GM21723 (cell line): ENCODE measurements around the gene ZNF236.
A peak's percentile ranks its signal among the peaks of the same experiment; 100 is the strongest.

Experiments used
- ATAC-seq: cut with Tn5 transposase; IDR thresholded peaks from one replicate; pipeline ENCODE4 v1.9.1; 2021; ENCODE audit warnings: mild to moderate bottlenecking, moderate library complexity; ENCODE audit not compliant: unreplicated experiment

ZNF236 gene

DNA sequence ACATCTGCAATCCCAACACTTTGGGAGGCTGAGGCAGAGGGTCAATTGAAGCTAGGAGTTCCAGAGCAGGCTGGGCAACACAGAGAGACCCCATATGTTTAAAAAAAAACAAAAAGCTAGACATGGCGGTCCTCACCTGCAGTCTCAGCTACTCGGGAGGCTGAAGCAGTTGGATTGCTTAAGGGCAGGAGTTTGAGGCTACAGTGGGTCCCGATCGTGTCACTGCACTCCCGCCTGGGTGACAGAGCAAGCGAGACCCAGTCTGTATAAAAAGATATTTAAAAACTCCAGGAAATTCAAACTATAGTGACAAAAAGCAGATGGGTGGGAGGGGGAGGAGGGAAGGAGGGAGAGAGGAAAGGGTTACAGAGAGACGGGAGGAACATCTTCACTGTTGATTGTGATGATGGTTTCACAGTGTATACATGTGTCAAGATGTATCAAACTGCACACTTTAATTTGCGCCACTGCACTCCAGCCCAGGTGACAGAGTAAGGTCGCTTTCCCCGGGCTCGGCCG is 942 bp upstream of the ZNF236 start:
- ATAC-seq, result no peak

GRCh38 chr18:76821875-76822505 is 367 bp upstream of the ZNF236 start:
- ATAC-seq, result peak; percentile 46

GRCh38 chr18:76823161-76823538 is 793 bp downstream of the ZNF236 start:
- no peak for ATAC-seq

DNA sequence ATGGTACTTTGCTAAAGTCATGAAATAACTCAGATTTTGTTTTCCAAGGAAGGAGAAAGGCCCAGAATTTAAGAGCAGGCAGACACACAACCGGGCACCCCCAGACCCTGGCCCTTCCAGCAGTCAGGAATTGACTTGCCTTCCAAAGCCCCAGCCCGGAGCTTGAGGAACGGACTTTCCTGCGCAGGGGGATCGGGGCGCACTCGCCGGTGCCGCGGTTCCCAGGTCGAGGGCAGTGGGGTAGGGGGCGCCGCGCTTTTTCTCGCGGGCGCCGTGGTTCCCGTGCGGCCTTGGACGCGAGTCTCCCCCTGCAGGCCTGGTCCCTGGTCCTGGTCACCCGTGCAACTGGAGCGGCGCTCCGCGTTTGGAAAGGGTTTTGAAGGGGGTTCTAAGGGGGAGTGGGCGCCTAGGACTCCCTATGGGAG is 1.2 kb downstream of the ZNF236 start:
- ATAC-seq, result no peak

DNA sequence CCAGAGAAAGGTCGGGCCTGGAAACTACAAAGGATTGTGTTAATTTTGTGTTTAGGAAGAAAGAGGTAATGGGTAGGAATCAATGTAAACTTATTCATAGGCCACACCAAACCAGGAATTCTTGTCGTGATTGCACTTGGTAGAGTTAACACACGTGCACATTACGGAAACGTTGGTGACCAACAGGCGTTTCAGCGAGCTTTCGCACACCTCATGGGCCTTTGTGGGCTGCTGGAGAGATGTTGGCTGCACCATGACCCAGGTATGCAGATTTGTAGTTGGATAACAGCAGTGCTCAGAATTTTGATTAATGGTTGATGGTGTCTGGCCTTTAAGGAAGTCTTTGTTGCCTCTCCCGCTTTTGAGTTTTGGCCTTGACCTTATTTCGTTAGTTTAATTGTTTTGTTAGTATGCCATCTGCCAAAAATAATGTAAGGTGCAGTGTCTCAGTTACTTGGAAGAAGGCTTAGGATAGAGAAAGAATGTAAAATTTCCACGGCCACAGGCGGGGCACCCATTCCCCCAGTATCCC is 1.9 kb downstream of the ZNF236 start:
- no peak for ATAC-seq

- ATAC-seq, result no peak
Measured at GRCh38 chr18:76824754-76825153, 2.4 kb downstream of the ZNF236 start.

DNA sequence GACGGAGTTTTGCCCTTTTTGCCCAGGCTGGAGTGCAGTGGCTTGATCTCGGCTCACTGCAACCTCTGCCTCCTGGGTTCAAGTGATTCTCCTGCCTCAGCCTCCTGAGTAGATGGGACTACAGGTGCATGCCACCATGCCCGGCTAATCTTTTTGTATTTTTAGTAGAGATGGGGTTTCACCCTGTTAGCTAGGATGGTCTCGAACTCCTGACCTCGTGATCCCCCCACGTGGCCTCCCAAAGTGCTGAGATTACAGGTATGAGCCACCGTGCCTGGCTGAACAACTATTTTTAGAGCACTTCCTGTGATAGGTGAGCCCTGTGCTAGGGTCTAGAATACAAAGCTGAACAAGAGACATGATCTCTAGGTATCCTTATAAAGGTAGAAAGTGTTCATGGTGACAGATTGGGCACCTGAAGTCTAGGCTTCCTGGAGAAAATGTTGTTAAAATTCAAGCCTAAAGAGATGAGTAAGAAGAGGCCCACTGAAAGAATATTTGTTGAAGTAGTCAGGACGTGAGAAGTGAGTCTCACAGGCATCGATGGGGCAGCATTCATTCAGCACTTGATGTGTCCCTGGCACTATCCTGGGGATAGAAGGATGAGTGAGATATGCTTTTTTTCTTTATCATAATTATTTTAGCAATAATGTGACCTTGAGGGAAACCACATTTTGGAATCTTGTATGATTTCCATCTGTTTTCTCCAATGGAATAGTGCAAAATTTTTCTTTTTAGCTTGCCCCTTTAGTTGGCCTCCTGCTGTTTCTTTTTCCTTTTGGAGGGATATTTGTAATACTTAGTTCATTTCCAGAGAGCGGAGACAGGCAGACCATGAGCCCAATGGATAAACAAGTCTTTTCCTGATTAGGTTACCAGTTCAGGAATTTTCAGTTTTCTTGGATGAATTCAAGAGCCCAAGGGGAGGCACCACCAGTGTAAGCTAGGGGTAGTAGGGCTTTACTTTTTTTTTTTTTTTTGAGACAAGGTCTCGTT is 5.1 kb downstream of the ZNF236 start:
- no peak for ATAC-seq

GRCh38 chr18:76834379-76834778 is 12.0 kb downstream of the ZNF236 start:
- ATAC-seq, result no peak

DNA sequence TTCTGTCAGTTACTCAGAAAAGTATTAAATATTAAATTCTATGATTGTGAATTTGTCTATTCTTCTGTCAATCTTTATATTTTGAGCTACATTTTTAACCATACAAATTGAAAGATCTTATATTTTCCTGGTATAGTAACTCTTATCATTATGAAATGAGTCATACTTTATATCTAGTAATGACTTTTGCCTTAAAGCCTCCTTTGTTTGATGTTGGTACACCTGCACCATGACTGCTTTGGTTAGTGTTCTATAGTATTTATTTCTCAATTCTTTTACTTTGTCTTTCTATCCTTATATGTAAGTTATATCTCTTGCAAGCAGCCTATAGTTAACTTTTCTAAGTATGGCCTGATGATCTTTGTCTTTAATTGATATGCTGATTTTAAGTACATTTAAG is 13.0 kb downstream of the ZNF236 start:
- no peak for ATAC-seq

GRCh38 chr18:76837071-76837470 is 14.7 kb downstream of the ZNF236 start:
- no peak for ATAC-seq

DNA sequence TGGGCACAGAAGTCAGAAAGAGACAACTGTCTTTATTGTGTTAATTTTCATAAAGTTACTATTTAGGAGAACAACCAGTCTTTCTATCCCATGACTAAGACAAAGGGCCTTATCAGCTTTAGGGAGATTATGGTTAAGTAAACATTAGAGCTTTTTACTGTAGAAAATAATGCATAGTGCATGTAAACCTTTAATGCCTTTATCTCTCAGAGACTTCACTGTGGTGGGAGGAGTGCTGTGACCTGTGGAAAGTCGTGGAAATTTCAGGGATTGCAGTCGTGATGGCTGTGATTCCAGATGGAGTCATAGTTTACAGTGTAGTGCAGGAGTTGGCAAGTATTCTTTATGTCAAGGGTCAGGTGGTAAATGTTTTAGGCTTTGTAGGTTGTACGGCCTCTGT is 15.8 kb downstream of the ZNF236 start:
- no peak for ATAC-seq

DNA sequence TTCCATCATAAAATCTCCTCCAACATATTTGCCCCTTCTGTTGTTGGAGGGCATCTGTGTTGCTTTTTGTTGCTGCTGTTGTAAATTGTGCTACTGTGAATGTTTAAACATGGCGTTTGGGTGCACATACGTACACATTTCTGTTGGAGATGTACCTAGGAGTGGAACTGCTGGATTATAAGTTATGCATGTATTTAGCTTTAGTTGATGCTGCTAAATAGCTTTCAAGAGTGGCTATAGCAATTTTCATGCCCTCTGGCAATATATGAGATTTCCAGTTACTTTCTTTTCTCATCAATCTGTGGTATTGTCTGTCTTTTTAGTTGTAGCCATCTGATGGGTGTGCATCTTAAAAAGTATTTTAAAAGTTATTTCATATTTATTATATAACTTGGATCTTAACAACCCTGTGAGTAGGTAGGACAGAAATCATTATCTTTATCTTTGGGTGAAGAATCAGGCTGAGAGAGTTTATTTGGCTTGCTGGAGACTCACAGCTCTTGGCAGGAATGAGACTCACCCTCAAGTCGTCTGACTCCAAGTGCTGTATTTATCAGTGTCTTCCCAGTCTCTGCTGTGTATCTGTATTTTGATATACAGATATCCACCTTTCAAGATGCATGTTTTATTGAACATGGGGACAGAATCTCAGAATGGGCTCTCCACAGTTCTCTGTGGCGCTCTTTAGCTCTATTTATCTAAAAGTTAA is 16.9 kb downstream of the ZNF236 start:
- ATAC-seq, result no peak

DNA sequence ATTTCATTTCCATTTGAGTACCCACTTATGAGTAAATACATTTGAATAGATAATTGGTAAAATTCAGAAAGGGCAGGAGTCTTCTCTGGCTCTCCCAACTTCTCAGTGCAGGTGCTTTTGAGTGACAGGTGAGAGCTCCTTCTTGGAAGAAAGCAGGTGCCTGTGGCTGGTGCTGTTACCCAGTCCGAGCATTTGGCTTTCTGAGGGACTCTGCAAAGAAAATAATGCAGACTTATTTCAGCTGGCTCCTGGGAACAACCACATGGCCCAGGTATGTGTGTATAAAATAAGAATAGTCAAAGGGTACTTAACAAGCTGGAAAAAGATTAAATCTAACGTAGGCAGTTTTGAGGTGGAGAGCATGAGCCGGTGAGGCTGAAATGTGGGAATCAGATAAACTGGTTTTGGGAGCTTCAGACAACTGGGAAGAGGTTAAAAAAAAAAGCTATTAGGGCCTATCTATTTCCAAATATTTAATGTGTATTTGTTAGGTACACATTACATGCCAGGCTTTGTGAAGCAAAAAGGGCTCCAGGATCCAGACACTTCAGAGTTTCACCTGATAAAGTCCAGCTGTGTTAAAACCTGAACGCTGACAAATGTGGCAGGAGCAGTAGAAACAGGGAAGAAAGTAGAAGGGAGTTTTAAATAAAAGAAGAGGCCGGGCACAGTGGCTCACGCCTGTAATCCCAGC is 20.6 kb downstream of the ZNF236 start:
- no peak for ATAC-seq

DNA sequence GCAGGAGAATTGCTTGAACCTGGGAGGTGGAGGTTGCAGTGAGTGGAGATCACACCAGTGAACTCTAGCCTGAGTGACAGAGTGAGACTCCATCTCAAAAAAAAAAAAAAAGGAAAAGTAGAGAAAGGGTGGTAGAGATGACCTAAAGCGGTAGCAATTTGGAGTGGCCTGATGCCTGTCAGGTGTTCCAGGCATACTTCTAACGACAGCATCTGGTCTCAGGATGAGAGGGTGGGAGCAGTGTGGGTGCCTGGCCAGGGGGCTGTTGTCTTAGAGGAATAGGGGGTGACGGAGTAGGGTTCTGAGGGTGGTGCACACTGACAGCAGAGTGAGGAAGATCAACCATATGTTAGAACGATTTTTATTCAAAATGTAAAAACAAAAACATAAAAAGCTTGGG is 21.8 kb downstream of the ZNF236 start:
- ATAC-seq, result no peak

DNA sequence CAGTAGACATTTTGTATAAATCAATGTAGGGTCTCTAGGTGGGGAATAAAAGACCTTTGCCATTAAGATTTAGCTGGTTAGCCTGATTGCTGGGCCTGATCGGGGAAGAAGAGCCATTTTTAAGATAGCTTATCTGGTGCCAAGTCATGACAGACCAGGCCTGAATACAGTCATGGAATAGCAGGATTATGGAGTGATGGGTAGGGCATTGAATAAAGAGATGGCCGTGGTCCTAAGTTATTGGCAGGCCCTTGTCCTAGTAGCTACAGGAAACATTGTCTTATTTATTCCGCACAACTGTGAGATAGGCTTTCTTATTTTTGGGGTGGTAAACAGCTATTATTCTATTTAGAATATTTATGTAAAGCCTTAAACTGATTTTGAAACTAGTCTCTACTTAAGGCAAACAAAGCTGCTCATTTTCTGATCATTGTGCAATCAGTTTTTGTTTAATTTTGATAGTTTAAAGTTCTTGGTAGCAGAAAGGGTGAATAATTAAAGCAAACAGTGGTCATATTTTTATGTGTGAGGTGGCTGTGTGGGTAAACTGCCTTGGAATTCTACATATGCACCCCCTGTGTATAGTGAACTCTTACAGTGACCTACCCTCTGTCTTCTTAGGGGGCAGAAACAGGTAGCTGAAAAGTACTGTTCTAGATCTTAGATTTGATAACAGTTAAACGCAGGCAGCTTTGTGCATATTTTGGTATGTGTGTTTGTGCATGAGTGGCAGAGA is 22.6 kb downstream of the ZNF236 start:
- ATAC-seq, result no peak

- no peak for ATAC-seq
Measured at GRCh38 chr18:76846217-76846616, 23.9 kb downstream of the ZNF236 start.

DNA sequence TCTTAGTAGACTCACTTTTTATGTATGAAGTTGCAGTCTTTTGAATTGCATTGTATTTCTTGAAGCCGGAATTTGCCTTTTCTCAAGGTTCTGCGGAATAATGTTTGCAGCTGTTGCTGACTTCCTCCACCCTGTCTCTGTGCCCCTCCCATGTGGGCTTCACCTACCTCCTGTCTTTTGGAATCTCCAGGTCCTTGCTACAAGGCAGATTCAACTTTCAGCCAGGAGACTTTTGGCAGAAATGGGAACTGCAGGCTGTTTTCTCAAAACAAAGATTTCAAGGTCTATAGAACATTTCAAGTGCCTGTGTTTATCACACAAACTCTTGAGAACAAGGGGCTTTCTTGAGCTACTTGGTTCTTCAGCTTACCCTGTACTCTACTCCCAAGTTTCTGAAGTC is 25.6 kb downstream of the ZNF236 start:
- no peak for ATAC-seq

GRCh38 chr18:76850112-76850511 is 27.8 kb downstream of the ZNF236 start:
- ATAC-seq, result no peak

DNA sequence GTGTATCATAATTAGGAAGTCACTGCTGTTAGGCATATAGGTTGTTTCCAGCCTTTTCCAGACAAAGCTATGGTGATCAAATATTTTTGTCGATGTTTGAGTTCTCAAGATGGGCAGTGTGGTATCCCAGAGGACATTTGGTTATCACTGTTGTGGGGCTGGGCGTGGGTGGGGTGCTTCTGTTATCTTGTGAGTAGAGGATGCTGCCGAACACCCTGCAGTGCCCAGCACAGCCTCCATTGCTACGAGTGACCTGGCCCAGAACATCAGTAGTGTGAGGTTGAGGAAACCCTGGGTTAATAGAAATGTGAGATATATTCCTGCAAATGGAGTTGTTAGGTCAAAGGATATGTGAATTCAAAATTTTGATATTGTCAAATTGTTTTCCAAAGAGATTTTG is 33.2 kb downstream of the ZNF236 start:
- ATAC-seq, result no peak

GRCh38 chr18:76857476-76857875 is 35.1 kb downstream of the ZNF236 start:
- ATAC-seq, result no peak
